Activated naive CD4-positive, alpha-beta T cell treated with anti-CD3 and anti-CD28 coated beads, Interleukin-2, amount 10 ng/mL, durations not matched to agents 7 days and 5 days (primary cell): ENCODE measurements around the gene KRTAP5-1.

Source experiments
- CTCF ChIA-PET: fragments of 350-600 bp; sonication (Branson Sonifier 250); formaldehyde crosslinking; loops from one replicate; lab custom pipeline; 2021; ENCODE audit warnings: antibody characterized with exemption; lab: Charles Lee
- DNase-seq: peaks from one replicate; pipeline ENCODE4 v3.0.0-alpha.2; 2020
- H3K27ac Mint-ChIP-seq: one replicate; pipeline ENCODE4 v1.8.0; 2021; ENCODE audit warnings: mild to moderate bottlenecking, moderate library complexity, mixed read lengths
- H3K27me3 Mint-ChIP-seq: one replicate; pipeline ENCODE4 v1.8.0; 2021; ENCODE audit warnings: mild to moderate bottlenecking, mixed read lengths
- H3K36me3 Mint-ChIP-seq: one replicate; pipeline ENCODE4 v1.8.0; 2021; ENCODE audit warnings: mixed read lengths
- H3K4me1 Mint-ChIP-seq: one replicate; pipeline ENCODE4 v1.8.0; 2021; ENCODE audit warnings: mixed read lengths
- H3K4me3 Mint-ChIP-seq: one replicate; pipeline ENCODE4 v1.8.0; 2021; ENCODE audit warnings: mild to moderate bottlenecking, moderate library complexity, mixed read lengths
- H3K9me3 Mint-ChIP-seq: one replicate; pipeline ENCODE4 v1.8.0; 2021; ENCODE audit warnings: mixed read lengths

The KRTAP5-1 gene

DNA sequence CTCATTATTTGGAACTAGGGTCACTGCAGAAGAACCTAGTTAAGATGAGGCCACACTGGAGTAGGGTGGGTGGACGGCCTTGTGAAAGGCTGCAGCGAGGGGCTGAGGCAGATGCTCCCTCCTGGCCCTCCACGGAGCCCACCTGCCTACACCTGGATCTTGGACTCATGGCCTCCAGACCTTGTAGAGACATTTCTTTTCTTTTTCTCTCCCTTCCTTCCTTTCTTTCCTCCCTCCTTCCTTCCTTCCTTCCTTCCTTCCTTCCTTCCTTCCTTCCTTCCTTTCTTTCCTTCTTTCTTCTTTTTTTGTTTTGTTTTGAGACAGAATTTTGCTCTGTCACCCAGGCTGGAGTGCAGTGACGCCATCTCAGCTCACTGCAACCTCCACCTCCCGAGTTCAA, 39.7 kb downstream of the KRTAP5-1 start:
- CTCF ChIA-PET: interaction anchor here (5.2 kb wide), 1 partner anchor 29 kb away, joined by 51 read pairs; no protein-coding TSS in a partner anchor
- no peaks in the 10 kb centered on the region for H3K9me3 Mint-ChIP-seq
- H3K27ac Mint-ChIP-seq: no peak overlapping the region
- no peak overlapping the region for H3K4me3 Mint-ChIP-seq
- H3K4me1 Mint-ChIP-seq: peaks cover 3% of the 10 kb centered on the region
- DNase-seq: no peak
- H3K27me3 Mint-ChIP-seq: peaks cover 86% of the 10 kb centered on the region
- no peaks in the 10 kb centered on the region for H3K36me3 Mint-ChIP-seq

DNA sequence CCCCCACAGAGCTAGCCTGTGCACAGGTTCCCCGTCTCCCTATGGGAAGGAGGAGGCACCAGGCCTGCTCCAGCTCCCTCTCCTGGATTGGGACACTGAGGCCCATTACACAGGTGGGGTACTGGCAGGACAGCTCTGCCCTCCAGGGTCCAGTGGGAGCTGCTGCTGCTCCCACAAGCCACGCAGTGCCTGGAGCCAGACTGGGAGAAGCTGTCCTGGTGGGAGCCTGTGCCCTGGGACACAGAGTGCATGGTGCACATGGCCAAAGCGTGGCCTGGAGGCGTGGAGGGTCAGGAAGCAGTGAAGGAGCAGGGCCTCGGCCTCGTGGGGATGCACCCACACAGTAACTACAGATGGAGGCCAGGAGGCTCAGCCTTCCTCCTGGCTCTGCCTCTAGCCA, 40.5 kb downstream of the KRTAP5-1 start:
- Mint-ChIP-seq H3K4me1 (peaks cover 3% of the 10 kb centered on the region), H3K27ac (no peak overlapping the region), H3K4me3 (no peak overlapping the region), H3K27me3 (peaks cover 85% of the 10 kb centered on the region), H3K9me3 (no peaks in the 10 kb centered on the region), H3K36me3 (no peaks in the 10 kb centered on the region)
- DNase-seq: no peak
- CTCF ChIA-PET: no interaction called here

DNA sequence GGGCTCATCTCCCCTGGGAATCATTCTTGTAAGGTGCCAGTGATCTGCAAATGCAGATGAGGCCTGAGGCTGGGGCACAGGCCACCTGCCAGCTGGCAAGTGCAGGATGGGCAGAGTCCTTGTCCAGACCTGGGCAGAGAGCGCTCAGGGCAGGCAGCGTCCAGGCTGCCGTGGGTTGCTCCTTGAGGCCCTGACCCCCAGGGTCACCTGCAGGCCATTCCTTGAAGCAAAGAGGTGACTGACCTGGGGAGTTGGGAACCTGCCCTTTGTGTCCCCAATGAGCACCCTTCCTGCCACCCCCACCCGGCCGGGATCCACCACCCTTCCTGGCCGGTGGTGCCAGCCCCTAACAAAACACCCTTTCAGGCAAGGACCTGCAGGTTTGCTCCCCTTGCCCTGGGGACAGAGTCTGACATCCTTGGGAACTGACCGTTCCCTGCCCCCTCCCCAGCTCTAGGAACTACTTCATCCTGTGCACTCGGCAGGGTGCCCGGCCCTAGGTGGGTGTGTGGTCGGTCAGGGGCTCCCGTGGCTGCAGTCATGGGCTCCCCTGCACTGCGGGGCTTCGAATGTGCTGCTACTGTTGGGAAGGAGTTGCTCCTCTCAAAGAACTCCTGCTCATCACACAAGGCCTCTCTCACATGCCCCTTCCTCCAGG, 41.3 kb downstream of the KRTAP5-1 start:
- H3K4me3 Mint-ChIP-seq: no peak overlapping the region
- CTCF ChIA-PET: no interaction called here
- no peaks in the 10 kb centered on the region for H3K9me3 Mint-ChIP-seq
- no peaks in the 10 kb centered on the region for H3K36me3 Mint-ChIP-seq
- no peak overlapping the region for H3K27ac Mint-ChIP-seq
- H3K27me3 Mint-ChIP-seq: peaks cover 81% of the 10 kb centered on the region
- DNase-seq: no peak
- peaks cover 3% of the 10 kb centered on the region for H3K4me1 Mint-ChIP-seq

DNA sequence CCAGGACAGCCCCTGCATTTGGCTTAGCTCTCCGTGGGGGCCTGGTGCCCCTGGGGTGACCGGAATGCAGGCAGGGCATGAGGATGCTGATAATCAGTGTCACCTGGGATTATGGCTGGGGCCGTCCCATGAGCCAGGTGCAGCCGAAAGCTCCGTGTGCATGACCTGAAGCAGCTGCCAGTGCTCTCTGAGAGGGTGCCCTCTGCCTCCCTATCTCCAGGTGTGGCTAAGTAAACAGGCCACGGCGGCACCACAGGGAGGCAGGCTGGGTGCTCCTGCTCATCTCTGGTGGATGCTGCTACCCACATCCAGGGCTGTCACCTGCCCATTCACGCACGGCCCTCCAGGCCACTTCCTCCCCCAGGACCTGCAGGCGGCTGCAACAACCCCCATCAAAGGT, 42.8 kb downstream of the KRTAP5-1 start:
- Mint-ChIP-seq H3K36me3 (no peaks in the 10 kb centered on the region), H3K9me3 (no peaks in the 10 kb centered on the region), H3K27ac (no peak overlapping the region), H3K4me3 (no peak overlapping the region), H3K27me3 (peaks cover 76% of the 10 kb centered on the region), H3K4me1 (peaks cover 4% of the 10 kb centered on the region)
- CTCF ChIA-PET: no interaction called here
- DNase-seq: no peak

DNA sequence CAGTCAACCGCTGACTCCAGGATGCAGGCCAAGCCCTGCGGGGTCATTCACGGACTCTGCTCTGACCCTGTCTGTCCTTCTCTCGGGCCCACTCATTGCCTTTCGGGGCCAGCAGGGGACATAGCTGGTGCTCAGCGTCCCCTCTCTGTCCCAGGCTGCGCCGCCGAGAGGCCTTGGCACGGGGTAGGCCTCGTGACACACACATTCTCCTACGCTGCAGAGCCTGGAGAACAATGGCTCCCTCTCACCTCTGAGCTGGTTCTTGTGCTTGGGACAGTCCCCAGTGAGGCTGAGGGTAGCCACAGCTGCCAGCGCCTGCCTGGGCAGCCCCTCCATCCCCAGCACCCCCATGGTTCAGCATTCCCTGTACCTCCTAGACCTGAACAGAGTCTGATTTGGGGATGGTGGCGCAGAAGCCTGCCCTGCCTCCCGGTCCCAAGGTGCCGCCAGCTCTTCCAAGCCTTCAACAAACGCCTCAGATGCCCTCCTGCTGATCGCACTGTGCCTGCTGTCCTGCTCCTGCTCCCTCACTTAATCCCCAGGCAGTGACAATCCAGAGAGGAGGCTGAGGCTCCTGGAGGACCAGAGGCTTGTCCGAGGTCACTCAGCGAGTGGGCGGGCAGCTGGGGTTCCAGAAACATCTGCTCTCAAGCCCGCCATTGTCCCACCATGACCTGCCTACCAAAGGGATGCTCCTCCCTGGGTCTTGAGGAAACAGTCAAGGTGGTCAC, 43.4 kb downstream of the KRTAP5-1 start:
- no peak overlapping the region for H3K27ac Mint-ChIP-seq
- H3K36me3 Mint-ChIP-seq: no peaks in the 10 kb centered on the region
- H3K4me1 Mint-ChIP-seq: peaks cover 6% of the 10 kb centered on the region
- peaks cover 72% of the 10 kb centered on the region for H3K27me3 Mint-ChIP-seq
- CTCF ChIA-PET: interaction anchor here (2.2 kb wide), 1 partner anchor 33 kb away, joined by 9 read pairs; no protein-coding TSS in a partner anchor
- no peaks in the 10 kb centered on the region for H3K9me3 Mint-ChIP-seq
- H3K4me3 Mint-ChIP-seq: no peak overlapping the region
- DNase-seq: no peak

DNA sequence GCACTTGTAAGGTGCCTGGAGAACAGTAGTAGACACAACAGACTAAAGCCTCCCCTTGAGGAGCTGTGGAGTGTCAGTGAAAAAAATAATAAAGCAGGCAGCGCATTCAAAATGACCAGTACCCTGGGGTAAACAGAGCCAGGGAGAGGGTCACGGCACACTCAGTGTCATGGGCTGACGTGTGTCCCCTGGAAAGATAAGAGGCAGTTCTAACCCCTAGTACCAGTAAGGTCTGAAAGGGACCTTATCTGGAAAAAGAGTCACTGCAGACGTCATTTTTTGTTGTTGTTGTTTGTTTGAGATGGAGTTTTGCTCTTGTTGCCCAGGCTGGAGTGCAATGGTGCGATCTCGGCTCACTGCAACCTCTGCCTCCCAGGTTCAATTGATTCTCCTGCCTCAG, 45.0 kb downstream of the KRTAP5-1 start:
- H3K27ac Mint-ChIP-seq: no peak overlapping the region
- CTCF ChIA-PET: interaction anchor here (2.2 kb wide), 1 partner anchor 35 kb away, joined by 9 read pairs; no protein-coding TSS in a partner anchor
- no peak overlapping the region for H3K4me3 Mint-ChIP-seq
- peaks cover 11% of the 10 kb centered on the region for H3K4me1 Mint-ChIP-seq
- peaks cover 3% of the 10 kb centered on the region for H3K36me3 Mint-ChIP-seq
- no peak for DNase-seq
- peaks cover 56% of the 10 kb centered on the region for H3K27me3 Mint-ChIP-seq
- H3K9me3 Mint-ChIP-seq: no peaks in the 10 kb centered on the region

DNA sequence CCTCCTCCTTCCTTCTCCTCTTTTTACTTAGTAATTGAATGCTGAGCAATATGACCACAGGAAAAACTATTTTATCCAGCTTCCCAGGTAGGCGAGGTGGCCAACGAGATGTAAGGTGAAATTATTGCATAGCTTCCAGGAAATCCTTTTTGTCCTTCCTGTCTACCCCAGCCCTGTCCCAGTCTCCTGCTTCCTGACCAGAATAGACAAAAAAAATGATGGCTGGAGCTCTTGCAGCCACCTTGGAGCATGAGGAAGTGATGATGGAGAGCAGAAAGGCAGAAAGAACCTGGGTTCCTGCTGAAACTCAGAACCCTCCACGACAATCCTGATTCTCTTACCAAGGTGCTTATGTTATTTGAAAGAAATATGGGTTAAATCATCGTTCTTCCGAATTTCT, 46.9 kb downstream of the KRTAP5-1 start:
- H3K36me3 Mint-ChIP-seq: peaks cover 10% of the 10 kb centered on the region
- no peak overlapping the region for H3K27ac Mint-ChIP-seq
- no peak for DNase-seq
- H3K9me3 Mint-ChIP-seq: no peaks in the 10 kb centered on the region
- peaks cover 37% of the 10 kb centered on the region for H3K27me3 Mint-ChIP-seq
- H3K4me1 Mint-ChIP-seq: peaks cover 14% of the 10 kb centered on the region
- H3K4me3 Mint-ChIP-seq: no peak overlapping the region
- CTCF ChIA-PET: interaction anchor here (1.2 to 3.1 kb wide), 2 partner anchors 9 to 37 kb away, joined by 7 to 13 read pairs; no protein-coding TSS in a partner anchor

DNA sequence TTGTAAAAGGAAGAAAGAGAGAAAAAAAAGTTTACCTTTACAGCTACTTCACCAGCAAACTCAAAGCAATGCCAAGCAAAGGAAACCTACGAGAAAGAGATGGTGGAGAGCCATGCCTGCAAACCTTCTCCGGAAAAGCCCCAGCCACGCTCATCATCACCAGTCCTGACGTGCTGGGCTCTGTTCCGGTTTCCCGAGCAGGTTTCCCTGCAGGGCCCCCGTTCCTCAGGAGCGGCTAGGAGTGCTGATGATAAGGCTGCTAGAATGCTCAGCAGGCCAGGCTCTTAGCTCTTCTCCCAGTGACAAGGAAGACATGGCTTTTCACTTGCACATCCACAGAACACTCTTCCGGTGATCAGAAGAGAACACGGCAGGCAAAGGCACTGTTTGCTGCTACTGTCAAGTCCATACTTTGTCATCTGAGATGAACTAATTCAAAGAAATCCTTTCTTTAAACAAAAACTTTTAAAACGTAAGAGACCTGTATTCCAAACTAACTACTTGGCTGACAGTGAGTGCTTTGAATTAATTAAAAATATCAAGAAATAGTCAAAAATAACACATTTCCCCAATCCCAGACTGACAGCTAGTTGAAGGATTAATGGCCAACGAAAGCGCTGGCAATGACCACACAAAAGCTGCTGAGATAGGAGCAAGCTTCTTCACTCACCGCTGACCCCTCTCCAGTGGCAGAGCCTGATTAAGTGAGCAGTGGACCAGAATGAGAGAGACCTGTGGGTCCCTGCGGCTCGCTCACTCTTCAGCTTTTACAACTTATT, 48.8 kb downstream of the KRTAP5-1 start:
- DNase-seq: no peak
- CTCF ChIA-PET: interaction anchor here (0.6 to 3.1 kb wide), 2 partner anchors 39 to 169 kb away, joined by 3 to 13 read pairs; no protein-coding TSS in a partner anchor
- Mint-ChIP-seq H3K27ac (no peak overlapping the region), H3K27me3 (peaks cover 30% of the 10 kb centered on the region), H3K4me3 (no peak overlapping the region), H3K36me3 (peaks cover 14% of the 10 kb centered on the region), H3K4me1 (peaks cover 20% of the 10 kb centered on the region), H3K9me3 (no peaks in the 10 kb centered on the region)

DNA sequence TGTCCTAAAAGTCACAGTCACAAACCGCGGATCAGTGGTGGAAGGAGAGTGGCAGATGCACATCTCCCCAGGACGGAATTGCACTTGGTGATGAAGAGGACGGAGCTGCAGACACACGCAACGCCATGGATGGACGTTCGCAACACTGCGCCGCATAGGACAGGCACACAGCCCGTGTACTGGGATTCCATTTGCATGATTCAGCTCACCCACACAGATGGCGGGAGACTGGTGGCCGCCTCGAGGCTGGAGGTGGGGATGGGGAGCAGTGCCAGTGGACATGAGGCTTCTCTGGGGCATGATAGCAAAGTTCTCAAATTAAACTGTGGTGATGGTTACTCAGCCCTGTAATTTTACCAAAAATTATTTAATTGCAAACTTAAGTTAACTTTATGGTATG, 50.4 kb downstream of the KRTAP5-1 start:
- no peak for DNase-seq
- H3K4me1 Mint-ChIP-seq: peaks cover 20% of the 10 kb centered on the region
- H3K9me3 Mint-ChIP-seq: no peaks in the 10 kb centered on the region
- H3K4me3 Mint-ChIP-seq: no peak overlapping the region
- peaks cover 14% of the 10 kb centered on the region for H3K36me3 Mint-ChIP-seq
- no peak overlapping the region for H3K27ac Mint-ChIP-seq
- peaks cover 16% of the 10 kb centered on the region for H3K27me3 Mint-ChIP-seq
- CTCF ChIA-PET: no interaction called here
